ENCODE results near the gene PPP1R14D.
"Not testable (repeated sequence)": the region's sequence is repeated elsewhere in the genome, so short reads cannot be mapped to it uniquely, and the experiment has no call there.

Gene PPP1R14D

GRCh38 chr15:40828447-40829036, at the start of gene PPP1R14D:
TSS of gene PPP1R14D (minus strand) at chr15:40828708. CDS start at chr15:40828641, 67 bp downstream.
- no peak for DNase-seq (ENCODE audit: low read depth)

- no peak for DNase-seq (ENCODE audit: low read depth)
These were observed 49.2 kb upstream of the PPP1R14D start for GRCh38 chr15:40877694-40878093.

GRCh38 chr15:40875991-40876730, 47.7 kb upstream of the PPP1R14D start:
- no peak for DNase-seq (ENCODE audit: low read depth)

- DNase-seq (ENCODE audit: low read depth) = peak; percentile 35
These were observed 45.4 kb upstream of the PPP1R14D start, which contains the start of gene RHOV for GRCh38 chr15:40873694-40874561. TSS of gene RHOV (minus strand) at chr15:40874234. CDS start at chr15:40874139, 95 bp downstream.

GRCh38 chr15:40872791-40873693, 44.5 kb upstream of the PPP1R14D start:
- no peak for DNase-seq (ENCODE audit: low read depth)

- peak; percentile 39 for DNase-seq (ENCODE audit: low read depth)
These were observed 43.5 kb upstream of the PPP1R14D start for GRCh38 chr15:40871749-40872617.

GRCh38 chr15:40870716-40871115, 42.2 kb upstream of the PPP1R14D start:
- no peak for DNase-seq (ENCODE audit: low read depth)

- no peak for DNase-seq (ENCODE audit: low read depth)
These were observed 41.2 kb upstream of the PPP1R14D start for GRCh38 chr15:40869686-40870085.

GRCh38 chr15:40867199-40867598, 38.7 kb upstream of the PPP1R14D start:
- DNase-seq (ENCODE audit: low read depth) = no peak

- DNase-seq (ENCODE audit: low read depth) = no peak
These were observed 35.3 kb upstream of the PPP1R14D start for GRCh38 chr15:40863660-40864270.

- DNase-seq (ENCODE audit: low read depth) = not testable (repeated sequence)
These were observed 32.6 kb upstream of the PPP1R14D start for GRCh38 chr15:40861147-40861546.

GRCh38 chr15:40859206-40859851, 30.8 kb upstream of the PPP1R14D start:
- DNase-seq (ENCODE audit: low read depth) = peak; percentile 75

- DNase-seq (ENCODE audit: low read depth) = no peak
These were observed 30.2 kb upstream of the PPP1R14D start for GRCh38 chr15:40858706-40859105.

- DNase-seq (ENCODE audit: low read depth) = peak; percentile 66
These were observed 29.3 kb upstream of the PPP1R14D start for GRCh38 chr15:40857601-40858341.

GRCh38 chr15:40856746-40857145, 28.2 kb upstream of the PPP1R14D start:
- no peak for DNase-seq (ENCODE audit: low read depth)

- DNase-seq (ENCODE audit: low read depth) = no peak
These were observed 27.3 kb upstream of the PPP1R14D start for GRCh38 chr15:40855706-40856234.

- DNase-seq (ENCODE audit: low read depth) = no peak
These were observed 25.7 kb upstream of the PPP1R14D start for GRCh38 chr15:40854161-40854560.

- no peak for DNase-seq (ENCODE audit: low read depth)
These were observed 24.9 kb upstream of the PPP1R14D start for GRCh38 chr15:40853241-40853890.

Measured in stimulated activated CD4-positive, alpha-beta T cell treated with anti-CD3 and anti-CD28 coated beads, Interleukin-2, amount 100 ng/mL, for 4 hours (primary cell).